Panc1 (cell line): ENCODE measurements around the gene TRDMT1. TPM values are rescaled to one million over a fixed set of nuclear protein-coding genes. Genes with fewer than 3 reads are reported as not detected.

Experiments used
- ATAC-seq: fragments of 200-7000 bp; cut with Tn5 transposase; 2 replicates; pipeline ENCODE4 v1.9.1; 2020; ENCODE audit warnings: mild to moderate bottlenecking, moderate library complexity
- BruUV-seq: library from RNA; stranded (reverse); fragments of 400-500 nt; replicated peaks from 2 replicates; lab custom pipeline; 2021; lab: Mats Ljungman, UMichigan
- CTCF ChIA-PET: fragments of 300-600 bp; sonication (Branson Sonifier 250); formaldehyde crosslinking; loops from one replicate; lab custom pipeline; 2022; ENCODE audit warnings: antibody characterized with exemption; lab: Charles Lee
- POLR2A ChIA-PET: fragments of 300-600 bp; sonication (Branson Sonifier 250); formaldehyde crosslinking; loops from one replicate; lab custom pipeline; 2022; ENCODE audit warnings: antibody characterized with exemption; lab: Charles Lee
- DNase-seq: peaks from one replicate; pipeline ENCODE4 v3.0.0-alpha.2; 2010; ENCODE audit warnings: low read depth, low spot score
- H3K27ac ChIP-seq: 2 replicates; pipeline ENCODE4 v1.5.1; 2011; ENCODE audit warnings: mild to moderate bottlenecking, low read length, inconsistent platforms
- H3K27me3 ChIP-seq: fragments of 200-500 bp; sonication (Bioruptor generic); 2 replicates; pipeline ENCODE4 v1.6.0; 2014; ENCODE audit warnings: low read length, inconsistent platforms; ENCODE audit not compliant: control insufficient read depth, insufficient read depth
- H3K36me3 ChIP-seq: fragments of 200-500 bp; sonication (Bioruptor generic); 2 replicates; pipeline ENCODE4 v1.5.1; 2014; ENCODE audit warnings: inconsistent platforms, mild to moderate bottlenecking, low read length, moderate library complexity; ENCODE audit not compliant: control insufficient read depth, insufficient read depth
- H3K4me1 ChIP-seq: 2 replicates; pipeline ENCODE4 v1.5.1; 2011; ENCODE audit warnings: inconsistent platforms, mild to moderate bottlenecking, low read length, moderate library complexity; ENCODE audit not compliant: control insufficient read depth, insufficient read depth
- H3K4me3 ChIP-seq, 2 experiments: 2 replicates each; pipeline ENCODE4 v1.5.1; 2011 to 2012; ENCODE audit warnings: low read depth in 2 of 2, low read length in 2 of 2, mild to moderate bottlenecking in 2 of 2, inconsistent platforms in 1 of 2, moderate library complexity in 1 of 2
- H3K9me3 ChIP-seq: fragments of 200-500 bp; sonication (Bioruptor generic); 2 replicates; pipeline ENCODE4 v1.5.1; 2014; ENCODE audit warnings: low read depth, mild to moderate bottlenecking, inconsistent platforms, low read length, moderate library complexity; ENCODE audit not compliant: control insufficient read depth, insufficient read depth
- POLR2AphosphoS5 ChIP-seq: IDR thresholded peaks from 2 replicates; pipeline ENCODE4 v1.6.1; 2012; ENCODE audit warnings: mild to moderate bottlenecking, low read depth, low read length, moderate library complexity
- SIN3A ChIP-seq: IDR thresholded peaks from 2 replicates; pipeline ENCODE4 v1.6.1; 2012; ENCODE audit warnings: low read depth, mild to moderate bottlenecking, low read length, moderate library complexity, borderline replicate concordance; ENCODE audit not compliant: insufficient read depth
- TCF7L2 ChIP-seq: IDR thresholded peaks from 2 replicates; pipeline ENCODE4 v1.6.1; 2011; ENCODE audit warnings: mild to moderate bottlenecking, low read depth, low read length, inconsistent platforms
- in situ Hi-C: cut with HindIII; loops from 2 replicates; pipeline ENCODE4 v1.10.0; 2016; ENCODE audit warnings: low sequenced_read_pairs, low pct_unique_long_range_greater_than_20kb
- intact Hi-C: fragments of 100-400 bp; cut with micrococcal nuclease; formaldehyde crosslinking; loops from one replicate; pipeline ENCODE4 v1.10.0; 2022; ENCODE audit not compliant: unreplicated experiment
- total RNA-seq: library from RNA; stranded (reverse); gene quantifications from one replicate; pipeline ENCODE4 v1.2.1, GENCODE V29; 2021; ENCODE audit not compliant: unreplicated experiment
- TF ChIP-seq, protein P1 (sequence below): fragments of 450-650 bp; IDR thresholded peaks from 2 replicates; pipeline ENCODE4 v1.5.1; 2017; ENCODE audit warnings: mild to moderate bottlenecking
- TF ChIP-seq, protein P2 (sequence below), 2 experiments: IDR thresholded peaks; 2 replicates each; pipeline ENCODE4 v1.6.1; 2011 to 2012; ENCODE audit warnings: low read depth in 2 of 2, control low read depth in 1 of 2, low read length in 1 of 2, mild to moderate bottlenecking in 1 of 2, moderate library complexity in 1 of 2; ENCODE audit not compliant: insufficient read depth in 1 of 2

Gene TRDMT1
- total RNA-seq, 1 experiment from 2014 or later = 7.6 TPM

DNA sequence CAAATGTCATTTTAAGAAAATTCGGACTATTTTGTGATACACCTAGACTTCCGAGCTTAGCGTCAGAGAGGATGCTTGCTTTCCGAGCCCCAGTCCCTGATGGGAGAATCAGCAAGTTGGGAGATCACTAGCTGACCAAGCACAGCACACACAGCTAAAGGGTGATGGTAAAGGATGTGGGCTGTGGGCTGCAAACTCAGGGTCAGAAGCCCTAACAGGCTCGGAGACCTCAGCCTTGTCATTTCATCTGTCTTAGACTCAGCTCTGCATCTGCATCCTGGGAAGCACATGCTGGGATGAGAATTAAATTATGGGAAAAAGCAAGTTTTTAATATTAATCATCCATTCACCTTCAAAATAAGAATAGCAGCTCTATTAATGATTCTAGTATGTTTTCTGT, 75.1 kb downstream of the TRDMT1 start:
- Histone ChIP-seq H3K36me3 (no peaks in the 10 kb centered on the region), H3K4me1 (peaks cover 9% of the 10 kb centered on the region; the same call in 1 of the 2 replicates), H3K27me3 (no peaks in the 10 kb centered on the region), H3K9me3 (no peaks in the 10 kb centered on the region), H3K4me3 (no peak overlapping the region), H3K27ac (peak overlapping the region; percentile 70; the same call in 1 of the 2 replicates)
- ATAC-seq (no peak), DNase-seq (no peak)
- CTCF ChIA-PET = no interaction called here
- POLR2A ChIA-PET = interaction anchor here (0.6 kb wide), 1 partner anchor 105 kb away, joined by 9 read pairs; no protein-coding TSS in a partner anchor
- in situ Hi-C loops = no loop called here
- intact Hi-C loops = no loop called here
- BruUV-seq = no TSS peak
- TF ChIP-seq TCF7L2 (no peak), SIN3A (no peak)
- TF ChIP-seq, protein P1, sequence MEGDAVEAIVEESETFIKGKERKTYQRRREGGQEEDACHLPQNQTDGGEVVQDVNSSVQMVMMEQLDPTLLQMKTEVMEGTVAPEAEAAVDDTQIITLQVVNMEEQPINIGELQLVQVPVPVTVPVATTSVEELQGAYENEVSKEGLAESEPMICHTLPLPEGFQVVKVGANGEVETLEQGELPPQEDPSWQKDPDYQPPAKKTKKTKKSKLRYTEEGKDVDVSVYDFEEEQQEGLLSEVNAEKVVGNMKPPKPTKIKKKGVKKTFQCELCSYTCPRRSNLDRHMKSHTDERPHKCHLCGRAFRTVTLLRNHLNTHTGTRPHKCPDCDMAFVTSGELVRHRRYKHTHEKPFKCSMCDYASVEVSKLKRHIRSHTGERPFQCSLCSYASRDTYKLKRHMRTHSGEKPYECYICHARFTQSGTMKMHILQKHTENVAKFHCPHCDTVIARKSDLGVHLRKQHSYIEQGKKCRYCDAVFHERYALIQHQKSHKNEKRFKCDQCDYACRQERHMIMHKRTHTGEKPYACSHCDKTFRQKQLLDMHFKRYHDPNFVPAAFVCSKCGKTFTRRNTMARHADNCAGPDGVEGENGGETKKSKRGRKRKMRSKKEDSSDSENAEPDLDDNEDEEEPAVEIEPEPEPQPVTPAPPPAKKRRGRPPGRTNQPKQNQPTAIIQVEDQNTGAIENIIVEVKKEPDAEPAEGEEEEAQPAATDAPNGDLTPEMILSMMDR = no peak

DNA sequence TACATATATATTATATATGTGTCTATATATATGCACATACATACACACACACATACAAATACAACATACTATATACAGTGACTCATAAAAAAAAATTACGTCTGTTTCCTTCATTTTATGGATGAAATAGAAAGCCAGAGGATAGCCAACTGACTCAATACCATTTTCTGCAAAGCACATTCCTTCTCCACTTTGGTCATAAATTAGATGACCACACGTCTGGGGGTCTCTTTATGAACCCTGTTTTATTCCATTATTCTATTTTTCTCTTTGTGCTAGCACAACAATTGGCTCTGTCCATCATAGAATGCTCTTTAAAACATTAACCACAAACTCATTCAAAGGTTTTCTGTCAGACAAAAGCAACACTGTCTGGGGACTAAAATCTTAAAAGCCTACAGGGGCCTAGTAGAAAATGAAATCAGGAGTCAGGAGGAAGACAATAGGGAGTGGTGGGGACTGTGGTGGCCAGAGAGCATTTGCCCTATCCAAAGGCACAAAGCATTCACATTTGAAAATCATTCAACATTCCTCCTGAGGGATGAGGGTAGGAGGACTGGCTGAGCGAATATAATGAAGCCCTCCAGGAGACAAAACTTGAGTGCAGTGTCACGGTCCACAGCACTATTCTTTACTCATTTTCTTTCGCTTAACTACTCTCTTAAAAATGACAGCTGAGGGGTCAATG, 76.1 kb downstream of the TRDMT1 start:
- TF ChIP-seq SIN3A (no peak), POLR2AphosphoS5 (no peak), TCF7L2 (no peak)
- TF ChIP-seq, protein P1 = no peak
- TF ChIP-seq, protein P2, sequence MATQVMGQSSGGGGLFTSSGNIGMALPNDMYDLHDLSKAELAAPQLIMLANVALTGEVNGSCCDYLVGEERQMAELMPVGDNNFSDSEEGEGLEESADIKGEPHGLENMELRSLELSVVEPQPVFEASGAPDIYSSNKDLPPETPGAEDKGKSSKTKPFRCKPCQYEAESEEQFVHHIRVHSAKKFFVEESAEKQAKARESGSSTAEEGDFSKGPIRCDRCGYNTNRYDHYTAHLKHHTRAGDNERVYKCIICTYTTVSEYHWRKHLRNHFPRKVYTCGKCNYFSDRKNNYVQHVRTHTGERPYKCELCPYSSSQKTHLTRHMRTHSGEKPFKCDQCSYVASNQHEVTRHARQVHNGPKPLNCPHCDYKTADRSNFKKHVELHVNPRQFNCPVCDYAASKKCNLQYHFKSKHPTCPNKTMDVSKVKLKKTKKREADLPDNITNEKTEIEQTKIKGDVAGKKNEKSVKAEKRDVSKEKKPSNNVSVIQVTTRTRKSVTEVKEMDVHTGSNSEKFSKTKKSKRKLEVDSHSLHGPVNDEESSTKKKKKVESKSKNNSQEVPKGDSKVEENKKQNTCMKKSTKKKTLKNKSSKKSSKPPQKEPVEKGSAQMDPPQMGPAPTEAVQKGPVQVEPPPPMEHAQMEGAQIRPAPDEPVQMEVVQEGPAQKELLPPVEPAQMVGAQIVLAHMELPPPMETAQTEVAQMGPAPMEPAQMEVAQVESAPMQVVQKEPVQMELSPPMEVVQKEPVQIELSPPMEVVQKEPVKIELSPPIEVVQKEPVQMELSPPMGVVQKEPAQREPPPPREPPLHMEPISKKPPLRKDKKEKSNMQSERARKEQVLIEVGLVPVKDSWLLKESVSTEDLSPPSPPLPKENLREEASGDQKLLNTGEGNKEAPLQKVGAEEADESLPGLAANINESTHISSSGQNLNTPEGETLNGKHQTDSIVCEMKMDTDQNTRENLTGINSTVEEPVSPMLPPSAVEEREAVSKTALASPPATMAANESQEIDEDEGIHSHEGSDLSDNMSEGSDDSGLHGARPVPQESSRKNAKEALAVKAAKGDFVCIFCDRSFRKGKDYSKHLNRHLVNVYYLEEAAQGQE (IDR thresholded peaks at IDR 0.05; ENCODE audit: insufficient read depth in 1 of 2, low read depth in 2 of 2, low read length in 1 of 2) = no peak
- BruUV-seq = no TSS peak
- ChIA-PET POLR2A (no interaction called here), CTCF (no interaction called here)
- H3K36me3 ChIP-seq = no peaks in the 10 kb centered on the region
- ATAC-seq (no peak), DNase-seq (no peak)
- in situ Hi-C loops = no loop called here
- no peaks in the 10 kb centered on the region for H3K9me3 ChIP-seq
- intact Hi-C loops = no loop called here
- peak overlapping the region; percentile 70; the same call in 1 of the 2 replicates for H3K27ac ChIP-seq
- H3K4me3 ChIP-seq = no peak overlapping the region
- peaks cover 9% of the 10 kb centered on the region; the same call in 1 of the 2 replicates for H3K4me1 ChIP-seq
- H3K27me3 ChIP-seq = no peaks in the 10 kb centered on the region
